ENCODE results near the gene AGRN. TPM values are rescaled to one million over a fixed set of nuclear protein-coding genes. Genes with fewer than 3 reads are reported as not detected.
"Not testable (repeated sequence)": the region's sequence is repeated elsewhere in the genome, so short reads cannot be mapped to it uniquely, and the experiment has no call there.

The AGRN gene
- polyA plus RNA-seq, 3 donors = 12.5 to 34.2 (median 21.5) TPM

DNA sequence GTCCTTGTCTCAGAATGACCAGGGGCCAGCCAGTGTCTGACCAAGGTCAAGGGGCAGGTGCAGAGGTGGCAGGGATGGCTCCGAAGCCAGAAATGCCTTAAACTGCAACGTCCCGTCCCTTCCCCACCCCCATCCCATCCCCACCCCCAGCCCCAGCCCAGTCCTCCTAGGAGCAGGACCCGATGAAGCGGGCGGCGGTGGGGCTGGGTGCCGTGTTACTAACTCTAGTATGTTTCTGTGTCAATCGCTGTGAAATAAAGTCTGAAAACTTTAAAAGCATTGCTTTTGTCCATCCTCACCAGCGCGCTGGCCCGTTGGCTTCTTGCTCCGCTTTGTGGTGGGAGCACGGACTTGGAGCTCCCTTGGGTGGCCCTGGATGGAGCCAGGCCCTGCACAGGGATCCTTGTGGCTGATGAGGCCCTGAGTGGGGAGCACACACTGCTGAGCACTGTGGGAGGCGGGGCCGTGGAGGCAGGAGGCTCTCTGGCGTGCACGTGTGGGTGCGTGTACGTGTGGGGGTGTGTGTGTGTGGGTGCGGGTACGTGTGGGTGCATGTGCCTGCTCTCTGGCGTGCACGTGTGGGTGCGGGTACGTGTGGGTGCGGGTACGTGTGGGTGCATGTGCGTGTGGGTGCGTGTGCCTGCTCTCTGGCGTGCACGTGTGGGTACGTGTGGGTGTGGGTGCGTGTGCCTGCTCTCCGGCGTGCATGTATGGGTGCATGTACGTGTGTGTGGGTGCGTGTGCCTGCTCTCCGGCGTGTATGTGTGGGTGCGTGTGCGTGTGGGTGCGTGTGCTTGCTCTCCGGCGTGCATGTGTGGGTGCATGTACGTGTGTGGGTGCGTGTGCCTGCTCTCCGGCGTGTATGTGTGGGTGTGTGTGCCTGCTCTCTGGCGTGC, 36.2 kb downstream of the AGRN start:
- WGBS, 3 donors = 87 to 89% (median 87%) methylated on average over 41 to 50 of the region's 50 CpGs
- no peak overlapping the region for H3K27ac ChIP-seq (ENCODE audit: low read depth, low read length)

DNA sequence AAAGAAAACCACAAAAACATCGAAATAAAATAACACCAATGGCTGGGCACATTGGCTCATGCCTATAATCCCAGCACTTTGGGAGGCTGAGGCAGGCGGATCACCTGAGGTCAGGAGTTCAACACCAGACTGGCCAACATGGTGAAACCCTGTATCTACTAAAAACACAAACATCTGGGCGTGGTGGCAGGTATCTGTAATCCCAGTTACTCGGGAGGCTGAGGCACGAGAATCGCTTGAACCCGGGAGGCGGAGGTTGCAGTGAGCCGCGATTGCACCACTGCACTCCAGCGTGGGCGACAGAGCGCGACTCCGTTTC, 37.8 kb downstream of the AGRN start:
- whole genome bisulfite sequencing, 3 donors = 66 to 69% (median 69%) methylated on average over 15 of the region's 15 CpGs
- H3K27ac ChIP-seq (ENCODE audit: low read depth, low read length) = not testable (repeated sequence)

DNA sequence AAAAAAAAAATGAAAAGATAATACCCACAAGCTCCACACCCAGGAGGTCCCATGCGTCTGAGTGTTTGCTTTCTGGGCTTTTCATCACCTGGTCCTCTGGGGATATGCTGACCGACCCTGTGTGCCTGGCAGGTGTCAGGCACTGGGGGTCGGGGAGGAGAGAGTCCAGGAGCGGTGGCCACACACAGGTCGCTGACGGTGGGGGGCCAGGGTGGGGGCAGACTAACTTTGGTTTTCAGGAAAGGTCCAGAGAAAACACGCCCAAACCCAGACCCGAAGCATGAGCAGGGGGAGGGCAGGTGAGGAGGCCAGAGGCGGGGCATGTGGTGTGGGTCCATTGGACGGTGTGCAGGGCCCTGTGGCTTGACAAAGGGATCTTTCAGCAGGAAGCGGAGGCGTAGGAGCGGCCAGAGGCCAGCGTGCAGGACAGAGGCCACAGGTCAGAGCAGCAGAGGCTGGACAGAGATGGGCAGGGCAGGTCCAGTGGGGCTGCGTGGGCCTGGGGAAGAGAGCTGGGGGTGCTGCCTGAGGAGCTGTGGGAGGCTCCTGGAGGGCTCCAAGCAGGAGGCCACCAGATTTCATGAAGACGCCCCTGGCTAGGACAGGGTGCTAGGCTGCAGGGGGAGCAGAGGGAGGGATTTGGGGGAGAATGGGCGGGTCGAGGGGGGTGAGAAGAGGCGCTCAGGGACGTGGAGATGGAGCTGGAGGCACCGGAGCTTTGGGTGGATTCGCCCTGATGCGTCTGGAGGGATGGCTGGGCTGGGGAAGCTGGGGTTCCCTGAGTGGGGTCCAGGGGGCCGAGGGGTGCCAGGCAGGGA, 38.4 kb downstream of the AGRN start:
- WGBS, 3 donors = 19 to 25% (median 21%) methylated on average over 23 to 24 of the region's 24 CpGs
- H3K27ac ChIP-seq (ENCODE audit: low read depth, low read length) = no peak overlapping the region

DNA sequence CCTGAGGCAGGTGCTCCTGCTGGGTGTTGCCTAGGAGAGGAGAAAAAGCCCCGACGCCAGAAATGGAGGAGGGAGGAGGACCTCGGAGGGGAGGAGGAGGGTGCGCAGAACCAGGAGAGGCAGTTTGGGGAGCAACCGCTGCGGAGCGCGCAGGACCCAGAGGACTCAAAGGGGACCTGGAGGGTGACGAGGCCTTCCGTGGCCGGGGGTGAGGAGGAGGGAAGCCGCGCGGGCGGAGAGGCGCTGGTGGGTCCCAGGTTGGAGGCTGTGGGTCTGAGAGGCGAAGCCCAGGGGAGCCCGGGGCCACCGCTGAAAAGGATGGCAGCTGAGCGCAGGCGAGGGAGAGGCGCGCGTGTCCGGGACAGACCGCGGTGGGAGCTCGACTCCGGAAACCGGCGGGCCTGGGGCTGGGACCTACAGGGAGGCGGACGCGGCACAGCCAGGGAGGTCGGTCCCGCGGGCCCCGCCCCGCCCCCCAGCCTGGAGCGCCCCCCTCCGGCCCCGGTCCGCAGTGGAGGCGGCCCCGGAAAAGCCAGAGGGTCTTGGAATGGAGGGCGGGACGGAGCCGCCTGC, 39.1 kb downstream of the AGRN start:
- no peak overlapping the region for H3K27ac ChIP-seq (ENCODE audit: low read depth, low read length)
- 0 to 1% (median 1%) methylated on average over 34 to 47 of the region's 48 CpGs for WGBS, 3 donors

DNA sequence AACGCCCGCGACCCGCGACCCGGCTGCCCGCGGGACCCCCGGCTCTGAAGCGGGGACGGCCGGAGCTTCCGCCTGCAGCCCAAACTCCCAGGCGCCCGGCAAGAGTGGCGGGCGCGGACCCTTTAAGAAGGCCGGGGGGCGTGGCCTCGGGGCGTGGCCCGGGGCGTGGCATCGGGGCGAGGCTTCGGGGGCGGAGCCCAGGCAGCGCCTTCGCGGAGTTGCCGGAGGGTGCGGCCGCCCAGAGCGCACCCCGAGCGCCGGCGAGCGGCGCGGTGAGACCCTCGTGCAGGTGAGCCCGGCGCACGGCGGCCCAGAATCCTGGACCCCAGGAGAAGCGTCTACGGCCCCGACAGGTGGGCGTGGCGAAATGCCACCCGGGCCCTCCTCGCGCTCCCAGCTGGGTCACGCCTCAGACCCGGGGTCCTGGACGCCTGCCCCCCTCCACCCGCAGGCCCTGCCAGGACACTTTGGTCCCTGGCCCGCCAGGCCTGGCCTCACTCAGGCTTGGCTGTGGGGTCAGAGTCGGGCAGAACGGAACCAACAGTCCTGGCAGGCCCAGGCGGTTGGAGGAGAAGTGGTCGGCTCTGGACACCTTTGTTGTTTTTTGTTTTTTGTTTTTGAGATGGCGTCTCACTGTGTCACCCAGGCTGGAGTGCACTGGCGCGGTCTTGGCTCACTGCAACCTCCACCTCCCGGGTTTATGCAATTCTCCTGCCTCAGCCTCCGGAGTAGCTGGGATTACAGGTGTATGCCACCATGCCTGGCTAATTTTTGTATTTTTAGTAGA, 39.8 kb downstream of the AGRN start:
- 4% methylated on average over 62 to 69 of the region's 69 CpGs for WGBS, 3 donors
- H3K27ac ChIP-seq (ENCODE audit: low read depth, low read length) = no peak overlapping the region

DNA sequence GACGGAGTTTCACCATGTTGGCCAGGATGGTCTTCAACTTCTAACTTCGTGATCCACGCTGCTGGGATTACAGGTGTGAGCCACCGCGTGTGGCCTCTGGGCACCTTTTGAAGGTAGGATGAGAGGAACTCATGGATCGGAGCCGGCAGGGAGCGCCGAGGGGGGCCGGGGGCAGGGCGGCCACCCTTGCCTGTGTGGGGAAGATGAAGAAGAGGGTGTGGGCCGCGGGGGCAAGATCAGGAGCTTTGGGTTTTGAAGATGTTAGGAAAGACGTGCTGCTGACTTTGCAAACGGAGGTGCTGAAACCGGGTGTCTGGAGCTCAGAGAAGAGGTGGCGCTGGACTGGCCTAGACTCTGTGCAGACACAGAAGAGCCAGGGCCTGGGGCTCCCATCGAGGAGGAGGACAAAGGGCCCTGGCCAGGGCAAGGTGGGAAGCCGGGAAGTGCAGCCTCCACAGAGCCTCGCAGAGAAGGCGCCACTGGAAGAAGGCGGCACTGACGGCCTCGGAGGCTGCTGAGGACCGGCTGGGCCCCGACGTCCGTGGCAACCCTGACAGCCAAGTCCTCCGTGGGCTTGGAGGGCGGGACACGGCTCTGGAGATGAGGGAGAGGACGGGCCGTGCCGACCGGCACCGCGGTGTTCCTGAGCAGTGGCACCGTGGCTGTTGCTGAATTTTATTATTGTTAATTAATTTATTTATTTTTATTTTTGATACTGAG, 40.5 kb downstream of the AGRN start:
- 46 to 53% (median 47%) methylated on average over 38 of the region's 38 CpGs for WGBS, 3 donors
- H3K27ac ChIP-seq (ENCODE audit: low read depth, low read length) = no peak overlapping the region

DNA sequence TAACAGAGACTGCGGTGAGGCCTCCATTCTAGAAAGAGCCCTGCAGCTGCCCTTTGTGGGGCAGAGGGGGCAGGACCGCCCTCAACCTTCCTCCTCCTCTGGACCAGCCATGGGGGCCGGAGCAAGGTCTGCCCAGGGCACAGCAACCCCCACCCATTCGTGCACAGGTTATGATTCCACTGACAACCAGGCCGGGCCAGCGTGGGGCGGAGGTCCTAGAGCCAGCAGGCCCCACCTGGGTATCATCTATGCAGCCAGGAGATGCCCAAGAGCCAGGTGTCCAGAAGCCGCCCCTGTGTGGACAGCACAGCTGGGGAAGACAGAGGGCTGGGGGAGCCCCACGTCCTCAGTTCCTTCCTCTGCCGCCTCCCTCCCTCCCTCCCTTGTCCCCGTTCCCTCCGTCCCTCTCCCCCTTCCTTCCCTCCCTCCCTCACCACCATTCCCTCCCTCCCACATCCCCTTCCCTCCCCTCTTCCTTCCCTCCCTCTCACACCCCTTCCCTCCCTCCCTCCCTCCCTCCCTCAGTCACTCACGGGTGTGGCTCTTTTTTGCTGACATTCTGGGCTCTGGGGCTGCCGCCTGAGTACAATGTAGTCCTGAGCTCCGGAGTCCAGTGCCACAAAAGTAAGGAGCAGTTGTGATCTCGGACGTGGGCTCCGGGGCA, 41.9 kb downstream of the AGRN start:
- H3K27ac ChIP-seq (ENCODE audit: low read depth, low read length) = no peak overlapping the region
- 46 to 58% (median 46%) methylated on average over 14 to 15 of the region's 18 CpGs for WGBS, 3 donors

DNA sequence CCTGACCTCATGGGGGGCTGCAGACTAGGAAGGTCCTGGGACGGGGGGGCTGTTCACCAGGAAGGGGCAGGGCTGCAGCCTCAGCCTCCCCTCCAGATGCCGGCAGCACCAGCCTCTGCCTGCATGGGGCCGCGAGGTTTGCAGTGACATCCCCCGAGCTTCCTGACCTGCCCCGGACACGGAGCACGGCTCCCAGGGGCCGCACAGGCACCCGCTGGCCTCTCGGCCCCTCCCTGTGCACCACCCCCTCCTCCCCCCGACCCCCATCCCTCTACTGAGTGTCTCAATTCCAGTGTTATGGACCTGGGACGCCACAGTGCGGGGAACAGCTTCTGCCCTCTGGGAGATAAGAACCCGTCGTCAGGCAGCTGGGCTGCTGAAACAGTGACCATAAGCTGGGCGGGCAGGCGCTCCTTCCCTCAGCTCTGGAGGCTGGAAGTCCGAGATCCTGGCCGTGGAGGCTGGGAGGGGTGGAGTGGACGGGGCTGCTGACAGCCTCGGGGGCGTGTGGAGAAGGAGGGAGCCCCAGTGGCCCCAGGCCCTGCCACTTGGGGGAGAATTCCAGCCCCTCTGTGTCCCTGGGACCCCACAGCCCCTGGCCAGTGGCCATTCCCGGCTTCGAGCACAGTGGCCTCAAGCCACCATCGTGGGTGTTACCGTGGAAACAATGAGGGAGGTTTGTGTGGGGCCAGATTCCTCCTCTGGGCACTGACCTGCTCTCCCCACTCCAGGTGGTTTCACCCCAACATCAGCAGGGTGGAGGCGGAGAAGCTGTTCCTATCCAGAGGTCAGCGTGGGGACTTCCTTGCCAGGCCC, 42.6 kb downstream of the AGRN start:
- 19 to 36% (median 26%) methylated on average over 29 of the region's 29 CpGs for WGBS, 3 donors
- H3K27ac ChIP-seq (ENCODE audit: low read depth, low read length) = no peak overlapping the region

DNA sequence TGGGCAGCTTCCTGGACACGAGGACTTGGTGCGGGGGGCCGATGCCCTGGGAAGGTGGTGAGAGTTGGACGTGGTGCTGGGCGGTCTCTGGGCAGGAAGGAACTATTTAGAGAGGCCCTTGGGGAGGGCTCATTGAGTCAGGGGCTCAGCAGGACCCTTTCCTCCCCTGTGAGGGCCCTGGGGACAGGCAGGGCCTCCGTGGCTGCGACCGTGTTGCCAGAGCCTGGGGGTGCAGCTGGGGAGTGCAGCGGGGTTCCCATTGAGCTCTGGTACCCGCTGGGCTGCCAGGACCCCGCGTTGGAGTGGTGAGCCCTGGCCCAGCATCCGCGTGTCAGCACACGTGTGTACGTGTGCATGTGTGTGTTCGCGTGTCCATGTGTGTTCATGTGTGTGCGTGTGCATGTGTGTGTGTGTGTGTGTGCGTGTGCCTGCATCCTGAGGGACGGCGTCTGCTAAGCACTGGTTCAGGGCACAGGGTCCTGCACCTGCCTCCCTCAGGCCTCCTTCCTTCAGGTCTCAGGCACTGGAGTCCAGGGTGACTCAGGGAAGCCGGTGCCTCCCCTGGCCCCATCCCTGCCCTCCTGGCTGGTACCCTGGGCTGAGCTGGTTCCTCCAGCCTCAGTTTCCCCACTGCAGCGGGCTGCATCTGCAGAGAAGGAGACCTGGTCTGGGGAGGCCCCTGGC, 43.5 kb downstream of the AGRN start:
- 57 to 65% (median 63%) methylated on average over 23 to 24 of the region's 24 CpGs for WGBS, 3 donors
- no peak overlapping the region for H3K27ac ChIP-seq (ENCODE audit: low read depth, low read length)

DNA sequence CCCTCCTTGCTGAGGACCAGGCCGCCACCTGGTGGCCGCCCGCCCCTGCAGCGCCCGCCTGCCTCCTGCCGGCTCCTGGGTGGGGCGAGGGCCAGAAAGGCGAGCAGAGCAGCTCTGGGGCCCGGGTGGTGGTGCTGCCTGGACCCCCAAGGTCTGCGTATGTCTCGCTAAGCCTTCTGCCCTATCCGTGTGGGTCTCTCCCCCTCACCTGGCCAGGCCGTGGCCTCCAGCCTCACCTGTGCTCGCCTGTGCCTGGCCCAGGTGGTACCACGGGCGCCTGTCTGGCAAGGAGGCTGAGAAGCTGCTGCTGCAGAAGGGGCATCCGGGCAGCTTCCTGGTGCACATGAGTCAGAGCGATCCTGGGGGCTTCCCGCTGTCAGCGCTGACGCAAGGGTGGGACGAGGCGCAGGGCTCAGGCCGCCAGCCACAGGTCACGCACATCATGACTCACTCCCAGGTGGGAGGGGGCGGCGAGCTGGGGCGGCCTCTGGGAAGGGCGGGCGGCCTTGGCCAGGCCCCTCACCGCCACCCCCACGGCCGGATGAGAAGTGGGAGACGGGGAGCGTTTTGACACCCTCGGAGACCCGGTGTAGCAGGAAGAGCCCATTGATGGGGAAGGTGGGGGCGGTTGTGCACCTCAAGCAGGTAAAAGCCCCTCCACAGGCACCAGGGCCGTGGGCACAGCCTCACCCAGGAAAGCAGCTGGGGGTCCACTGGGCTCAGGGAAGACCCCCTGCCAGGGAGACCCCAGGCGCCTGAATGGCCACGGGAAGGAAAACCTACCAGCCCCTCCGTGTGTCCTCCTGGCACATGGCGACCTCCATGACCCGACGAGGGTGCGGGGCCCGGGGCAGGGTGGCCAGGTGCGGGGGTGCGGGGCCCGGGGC, 44.3 kb downstream of the AGRN start:
- 7 to 10% (median 9%) methylated on average over 47 to 50 of the region's 50 CpGs for WGBS, 3 donors
- H3K27ac ChIP-seq (ENCODE audit: low read depth, low read length) = no peak overlapping the region

DNA sequence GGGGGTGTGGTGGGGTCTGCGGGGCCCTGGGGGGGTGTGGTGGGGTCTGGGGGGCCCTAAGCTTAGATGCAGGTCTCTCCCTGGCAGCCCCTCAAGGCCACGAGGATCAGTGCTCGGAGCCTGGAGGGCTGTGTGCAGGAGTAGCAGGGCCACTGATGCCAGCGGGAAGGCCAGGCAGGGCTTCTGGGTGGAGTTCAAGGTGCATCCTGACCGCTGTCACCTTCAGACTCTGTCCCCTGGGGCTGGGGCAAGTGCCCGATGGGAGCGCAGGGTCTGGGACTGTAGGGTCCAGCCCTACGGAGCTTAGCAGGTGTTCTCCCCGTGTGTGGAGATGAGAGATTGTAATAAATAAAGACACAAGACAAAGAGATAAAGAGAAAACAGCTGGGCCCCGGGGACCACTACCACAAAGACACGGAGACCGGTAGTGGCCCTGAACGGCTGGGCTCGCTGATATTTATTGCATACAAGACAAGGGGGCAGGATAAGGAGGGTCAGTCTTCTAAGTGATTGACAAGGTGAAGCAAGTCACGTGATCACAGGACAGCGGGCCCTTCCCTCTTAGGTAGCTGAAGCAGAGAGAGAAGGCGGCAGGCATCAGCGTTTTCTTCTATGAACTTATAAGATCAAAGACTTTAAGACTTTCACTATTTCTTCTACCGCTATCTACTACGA, 45.5 kb downstream of the AGRN start:
- 50 to 66% (median 62%) methylated on average over 19 of the region's 20 CpGs for WGBS, 3 donors
- no peak overlapping the region for H3K27ac ChIP-seq (ENCODE audit: low read depth, low read length)

DNA sequence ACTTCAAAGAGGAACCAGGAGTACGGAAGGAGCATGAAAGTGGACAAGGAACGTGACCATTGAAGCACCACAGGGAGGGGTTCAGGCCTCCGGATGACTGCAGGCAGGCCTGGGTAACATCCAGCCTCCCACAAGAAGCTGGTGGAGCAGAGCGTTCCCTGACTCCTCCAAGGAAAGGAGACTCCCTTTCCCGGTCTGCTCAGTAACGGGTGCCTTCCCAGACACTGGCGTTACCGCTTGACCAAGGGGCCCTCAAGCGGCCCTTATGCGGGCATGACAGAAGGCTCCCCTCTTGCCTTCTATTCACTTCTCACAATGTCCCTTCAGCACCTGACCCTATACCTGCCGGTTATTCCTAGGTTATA, 46.0 kb downstream of the AGRN start:
- 60 to 66% (median 63%) methylated on average over 11 of the region's 11 CpGs for WGBS, 3 donors
- H3K27ac ChIP-seq (ENCODE audit: low read depth, low read length) = not testable (repeated sequence)

DNA sequence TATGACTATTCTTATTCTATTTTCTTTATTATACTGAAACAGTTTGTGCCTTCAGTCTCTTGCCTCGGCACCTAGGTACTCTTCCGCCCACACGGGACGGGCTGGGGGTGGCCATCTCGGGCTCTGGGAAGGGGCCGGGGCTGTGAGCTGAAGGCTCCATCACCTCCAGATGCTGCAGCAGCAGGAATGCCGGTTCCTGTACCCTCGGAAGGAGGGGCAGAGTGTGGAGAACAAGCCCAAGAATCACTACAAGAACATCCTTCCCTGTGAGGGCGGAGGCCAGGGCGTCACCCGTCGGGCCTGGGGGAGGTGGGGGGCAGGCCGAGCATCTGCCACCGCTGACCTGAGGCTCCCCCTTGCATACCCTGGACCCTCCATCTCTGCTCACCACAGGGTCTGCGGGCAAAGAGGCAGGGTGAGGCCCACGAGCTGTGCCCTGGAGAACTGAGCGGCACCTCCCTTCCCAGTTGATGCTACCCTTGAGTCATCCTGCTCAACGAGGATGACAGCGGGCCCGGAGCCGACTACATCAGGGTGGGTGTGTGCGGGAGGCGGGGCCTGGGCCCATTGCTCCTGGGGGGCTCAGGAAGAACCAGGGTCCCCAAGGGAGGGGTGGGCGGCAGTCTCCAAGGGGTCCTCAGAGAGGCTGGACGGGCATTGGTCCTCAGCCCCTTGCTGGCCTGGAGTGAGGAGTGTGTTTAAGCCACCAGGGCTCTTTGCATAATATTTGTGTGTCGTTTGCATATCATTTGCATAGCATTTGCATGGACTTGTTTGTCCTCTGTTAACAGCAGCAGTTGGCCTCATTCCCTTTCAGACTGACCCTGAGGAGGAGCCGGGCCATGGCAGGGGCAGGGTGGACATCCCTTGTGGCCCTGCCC, 46.7 kb downstream of the AGRN start:
- H3K27ac ChIP-seq (ENCODE audit: low read depth, low read length) = no peak overlapping the region
- WGBS, 3 donors = 61 to 67% (median 65%) methylated on average over 27 of the region's 27 CpGs

DNA sequence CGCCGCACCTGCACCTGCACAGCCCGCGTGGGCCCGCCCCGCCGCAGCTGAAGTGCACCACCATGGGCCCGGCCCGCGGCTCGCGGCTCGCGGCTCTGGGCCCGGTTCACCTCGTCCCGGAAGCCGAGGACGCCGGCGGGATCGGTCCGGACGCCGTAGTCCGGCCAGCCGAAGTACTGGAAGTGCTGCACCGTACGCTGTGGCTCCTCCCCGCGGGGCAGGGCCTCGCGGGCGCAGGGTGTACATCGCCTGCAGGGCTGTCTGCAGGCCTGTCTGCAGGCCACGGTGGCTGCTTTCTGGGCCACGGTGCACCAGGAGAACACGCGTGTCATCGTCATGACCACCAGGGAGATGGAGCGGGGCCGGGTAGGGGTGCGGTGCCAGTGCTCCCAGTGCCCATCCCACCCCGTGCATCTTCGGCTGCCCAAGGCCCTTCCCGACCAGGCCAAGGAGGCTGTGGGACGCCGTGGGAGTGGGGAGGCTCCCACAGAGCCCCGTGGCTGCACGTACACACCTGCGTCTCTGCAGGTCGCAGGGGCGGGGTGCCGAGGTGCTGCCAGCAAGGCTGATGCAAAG, 47.5 kb downstream of the AGRN start:
- WGBS, 3 donors = 80 to 89% (median 81%) methylated on average over 46 to 54 of the region's 54 CpGs
- no peak overlapping the region for H3K27ac ChIP-seq (ENCODE audit: low read depth, low read length)
